Naive thymus-derived CD4-positive, alpha-beta T cell (primary cell): Measurements from ENCODE around the gene CNTN5. TPM values are rescaled to one million over a fixed set of nuclear protein-coding genes. Genes with fewer than 3 reads are reported as not detected.

Experiments
- ATAC-seq: fragments of 150-1000 bp; cut with Tn5 transposase; 2 replicates; pipeline ENCODE4 v1.10.0; 2021; ENCODE audit warnings: mild to moderate bottlenecking, moderate library complexity
- CTCF ChIA-PET: fragments of 350-600 bp; sonication (Branson Sonifier 250); formaldehyde crosslinking; loops from one replicate; lab custom pipeline; 2021; ENCODE audit warnings: antibody characterized with exemption; lab: Charles Lee
- POLR2A ChIA-PET: fragments of 350-600 bp; sonication (Branson Sonifier 250); formaldehyde crosslinking; loops from one replicate; lab custom pipeline; 2021; ENCODE audit warnings: antibody characterized with exemption, inconsistent platforms; lab: Charles Lee
- DNase-seq, 9 donors: peaks; one replicate each; pipeline versions ENCODE4 v3.0.0 to v3.0.0-alpha.2; 2020 to 2022; ENCODE audit warnings: mixed read lengths in 1 of 9
- H3K27ac ChIP-seq: one replicate; pipeline ENCODE4 v1.7.0; 2013; ENCODE audit warnings: mild to moderate bottlenecking, low read depth, low read length, moderate library complexity
- H3K27me3 ChIP-seq, 2 donors: one replicate each; pipeline ENCODE4 v1.7.0; 2013; ENCODE audit warnings: low read length in 2 of 2, mild to moderate bottlenecking in 2 of 2, moderate library complexity in 2 of 2; ENCODE audit not compliant: control insufficient read depth in 2 of 2, insufficient read depth in 2 of 2
- H3K36me3 ChIP-seq, 3 experiments: 1 replicate in 2 of 3; 2 replicates in 1 of 3; pipeline ENCODE4 v1.7.0; 2013; ENCODE audit warnings: low read length in 3 of 3, mild to moderate bottlenecking in 3 of 3, moderate library complexity in 1 of 3; ENCODE audit not compliant: insufficient read depth in 3 of 3, control insufficient read depth in 2 of 3
- H3K4me1 ChIP-seq, 2 donors: one replicate each; pipeline ENCODE4 v1.7.0; 2013; ENCODE audit warnings: low read length in 2 of 2, mild to moderate bottlenecking in 2 of 2, moderate library complexity in 1 of 2; ENCODE audit not compliant: control insufficient read depth in 2 of 2, insufficient read depth in 2 of 2
- H3K4me3 ChIP-seq: 2 replicates; pipeline ENCODE4 v1.7.0; 2013; ENCODE audit warnings: mild to moderate bottlenecking, low read length
- H3K9me3 ChIP-seq, 3 experiments: 1 replicate in 2 of 3; 2 replicates in 1 of 3; pipeline ENCODE4 v1.7.0; 2013; ENCODE audit warnings: low read length in 3 of 3; ENCODE audit not compliant: control insufficient read depth in 2 of 3
- H3K27ac Mint-ChIP-seq, 9 donors: one replicate each; pipeline ENCODE4 v1.8.0; 2020 to 2022; ENCODE audit warnings: mixed read lengths in 9 of 9, mild to moderate bottlenecking in 8 of 9, moderate library complexity in 5 of 9, inconsistent platforms in 2 of 9
- H3K27me3 Mint-ChIP-seq, 5 donors: one replicate each; pipeline ENCODE4 v1.8.0; 2021 to 2022; ENCODE audit warnings: mixed read lengths in 5 of 5, mild to moderate bottlenecking in 1 of 5
- H3K36me3 Mint-ChIP-seq, 5 donors: one replicate each; pipeline ENCODE4 v1.8.0; 2020 to 2022; ENCODE audit warnings: mixed read lengths in 5 of 5, mild to moderate bottlenecking in 3 of 5, inconsistent platforms in 1 of 5
- H3K4me1 Mint-ChIP-seq, 7 donors: one replicate each; pipeline ENCODE4 v1.8.0; 2020 to 2022; ENCODE audit warnings: mixed read lengths in 7 of 7, mild to moderate bottlenecking in 3 of 7, inconsistent platforms in 1 of 7
- H3K4me3 Mint-ChIP-seq, 10 donors: one replicate each; pipeline ENCODE4 v1.8.0; 2020 to 2022; ENCODE audit warnings: mild to moderate bottlenecking in 10 of 10, mixed read lengths in 10 of 10, moderate library complexity in 6 of 10, inconsistent platforms in 2 of 10
- H3K9me3 Mint-ChIP-seq, 11 donors: one replicate each; pipeline ENCODE4 v1.8.0; 2020 to 2022; ENCODE audit warnings: mixed read lengths in 11 of 11, mild to moderate bottlenecking in 4 of 11, inconsistent platforms in 1 of 11, moderate library complexity in 1 of 11
- intact Hi-C, 2 donors: fragments of 100-400 bp; cut with micrococcal nuclease; formaldehyde crosslinking; loops; one replicate each; pipeline ENCODE4 v1.15.1; 2023
- polyA plus RNA-seq, 2 donors: library from polyadenylated mRNA; unstranded; fragments of 300-500 nt; fragmentation: Illumina TruSeq; gene quantifications; one replicate each; pipeline ENCODE4 v1.2.3, GENCODE V29; 2021
- total RNA-seq, 6 experiments: library from RNA in 5 of 6; stranded (reverse) in 5 of 6; gene quantifications; 1 replicate in 5 of 6; 2 replicates in 1 of 6; pipeline ENCODE4 v1.2.3 and lab custom pipeline; 2021 to 2026

CNTN5 gene
- total and polyA plus RNA-seq, 7 experiments from 2014 or later = not detected

DNA sequence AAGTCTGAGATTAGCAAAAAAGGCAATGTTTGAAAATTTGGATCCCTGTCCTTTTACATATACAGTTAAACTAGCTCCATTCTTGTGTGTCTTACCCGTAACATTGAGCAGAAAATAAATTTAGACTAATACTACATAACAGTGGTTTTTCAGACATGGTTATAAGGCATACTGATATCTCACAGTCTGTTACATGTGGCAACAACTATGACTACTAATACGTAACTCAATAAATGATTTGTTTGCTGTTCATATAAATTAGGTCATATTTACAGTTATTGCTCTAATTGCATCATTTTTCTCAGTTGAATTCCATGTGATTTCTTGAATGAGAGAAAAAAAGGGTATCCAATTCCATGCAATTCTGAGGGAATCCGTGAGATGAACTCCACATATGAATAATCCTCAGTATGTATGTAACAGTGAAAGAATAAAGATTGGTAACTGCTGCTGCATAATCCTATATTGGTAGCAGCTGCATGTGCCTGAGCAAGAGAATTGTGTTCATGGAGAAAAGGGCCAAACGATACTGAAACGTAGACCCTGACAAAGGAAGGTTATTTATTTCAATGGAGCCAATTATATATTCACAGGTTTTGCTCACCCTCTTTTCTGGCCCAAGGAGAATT, 1275.4 kb downstream of the CNTN5 start:
- Mint-ChIP-seq H3K27ac (no peak overlapping the region), H3K27me3 (no peaks in the 10 kb centered on the region), H3K4me3 (no peak overlapping the region), H3K36me3 (no peaks in the 10 kb centered on the region), H3K9me3 (peaks cover 0 to 6% (median 0%) of the 10 kb centered on the region in 11 donors), H3K4me1 (no peaks in the 10 kb centered on the region)
- ATAC-seq (no peak), DNase-seq (no peak)
- ChIA-PET CTCF (no interaction called here), POLR2A (no interaction called here)
- intact Hi-C loops = no loop called here
- Histone ChIP-seq H3K4me1 (no peaks in the 10 kb centered on the region), H3K36me3 (no peaks in the 10 kb centered on the region), H3K4me3 (no peak overlapping the region), H3K9me3 (no peaks in the 10 kb centered on the region), H3K27ac (no peak overlapping the region), H3K27me3 (no peaks in the 10 kb centered on the region)

DNA sequence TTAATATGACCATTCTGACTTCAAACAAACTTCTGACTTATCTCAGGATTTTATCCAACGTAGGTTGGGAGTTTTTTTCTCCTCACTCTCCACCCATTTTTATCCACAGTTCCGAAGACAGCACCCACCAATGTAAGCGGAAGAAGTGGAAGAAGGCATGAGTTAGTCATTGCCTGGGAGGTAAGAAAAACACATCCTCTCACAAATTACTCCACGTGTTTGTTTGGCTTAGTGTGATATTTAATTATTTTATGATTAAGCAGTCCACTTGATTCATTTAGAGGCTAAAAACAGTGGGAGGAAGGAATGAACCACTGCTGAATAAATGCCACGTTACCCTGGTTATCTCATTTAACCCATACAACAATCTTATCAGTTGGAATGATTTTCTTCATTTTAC, 1276.8 kb downstream of the CNTN5 start:
- POLR2A ChIA-PET = no interaction called here
- ATAC-seq = no peak
- no peaks in the 10 kb centered on the region for H3K27me3 Mint-ChIP-seq

DNA sequence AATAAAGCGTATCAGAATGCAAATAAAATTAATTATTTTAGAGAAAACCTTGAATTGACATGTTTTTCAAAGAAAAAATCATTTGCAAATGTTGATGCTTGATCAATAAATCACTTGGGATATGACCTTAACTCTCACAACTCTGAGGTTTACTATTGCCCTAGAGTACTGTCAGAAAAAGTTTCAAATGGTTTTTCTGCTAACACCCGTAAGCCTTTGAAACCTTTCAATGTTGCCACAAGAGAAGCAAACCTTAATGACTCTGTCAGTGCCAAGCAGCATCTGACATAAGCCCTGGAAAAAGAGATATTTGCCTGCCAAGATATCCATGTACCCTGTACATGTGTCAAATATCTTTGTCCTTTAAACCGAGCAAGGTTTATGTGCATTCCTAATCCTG, 1282.1 kb downstream of the CNTN5 start:
- intact Hi-C loops = no loop called here
- Histone ChIP-seq H3K27me3 (no peaks in the 10 kb centered on the region), H3K27ac (no peak overlapping the region), H3K4me1 (no peaks in the 10 kb centered on the region), H3K9me3 (no peaks in the 10 kb centered on the region), H3K4me3 (no peak overlapping the region), H3K36me3 (no peaks in the 10 kb centered on the region)
- no peak for ATAC-seq
- ChIA-PET POLR2A (no interaction called here), CTCF (no interaction called here)
- Mint-ChIP-seq H3K27ac (no peak overlapping the region), H3K9me3 (peaks cover 0 to 10% (median 0%) of the 10 kb centered on the region in 11 donors), H3K27me3 (no peaks in the 10 kb centered on the region), H3K4me1 (no peaks in the 10 kb centered on the region), H3K36me3 (no peaks in the 10 kb centered on the region), H3K4me3 (no peak overlapping the region)
- no peak for DNase-seq

More for the DNA sequence above, 1276.8 kb downstream of the CNTN5 start:
- CTCF ChIA-PET = no interaction called here
- H3K36me3 Mint-ChIP-seq = no peaks in the 10 kb centered on the region
- H3K27ac ChIP-seq = no peak overlapping the region
- H3K27ac Mint-ChIP-seq = no peak overlapping the region
- H3K4me3 ChIP-seq = no peak overlapping the region
- no peaks in the 10 kb centered on the region for H3K9me3 ChIP-seq
- no peak for DNase-seq
- intact Hi-C loops = no loop called here
- no peaks in the 10 kb centered on the region for H3K36me3 ChIP-seq
- no peak overlapping the region for H3K4me3 Mint-ChIP-seq
- no peaks in the 10 kb centered on the region for H3K27me3 ChIP-seq
- peaks cover 0 to 6% (median 0%) of the 10 kb centered on the region in 11 donors for H3K9me3 Mint-ChIP-seq
- H3K4me1 ChIP-seq = no peaks in the 10 kb centered on the region
- no peaks in the 10 kb centered on the region for H3K4me1 Mint-ChIP-seq

DNA sequence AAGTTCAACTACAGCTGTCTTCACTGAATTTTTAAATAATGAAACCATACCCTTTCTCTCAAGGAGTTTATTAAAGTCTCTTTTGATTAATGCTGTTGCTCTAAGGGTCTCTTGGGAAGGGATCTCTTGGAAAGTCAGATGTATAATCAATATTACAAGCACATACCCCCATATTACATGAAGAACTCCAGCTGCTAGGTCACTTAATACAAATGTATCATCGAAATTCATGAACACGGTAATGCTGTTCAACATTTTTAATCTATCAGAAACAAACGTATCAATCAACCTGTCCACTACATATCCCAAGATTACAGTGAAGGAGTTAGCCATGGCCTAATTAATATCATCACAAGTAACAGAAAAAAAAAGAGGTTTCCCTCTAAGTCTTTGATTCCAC, 1283.1 kb downstream of the CNTN5 start:
- CTCF ChIA-PET = no interaction called here
- Histone ChIP-seq H3K27ac (no peak overlapping the region), H3K27me3 (no peaks in the 10 kb centered on the region), H3K4me3 (no peak overlapping the region), H3K4me1 (no peaks in the 10 kb centered on the region), H3K36me3 (no peaks in the 10 kb centered on the region), H3K9me3 (no peaks in the 10 kb centered on the region)
- Mint-ChIP-seq H3K9me3 (peaks cover 0 to 10% (median 0%) of the 10 kb centered on the region in 11 donors), H3K27me3 (no peaks in the 10 kb centered on the region), H3K4me3 (no peak overlapping the region), H3K4me1 (no peaks in the 10 kb centered on the region), H3K27ac (no peak overlapping the region), H3K36me3 (no peaks in the 10 kb centered on the region)
- no peak for DNase-seq
- intact Hi-C loops = no loop called here
- POLR2A ChIA-PET = no interaction called here
- ATAC-seq = no peak

DNA sequence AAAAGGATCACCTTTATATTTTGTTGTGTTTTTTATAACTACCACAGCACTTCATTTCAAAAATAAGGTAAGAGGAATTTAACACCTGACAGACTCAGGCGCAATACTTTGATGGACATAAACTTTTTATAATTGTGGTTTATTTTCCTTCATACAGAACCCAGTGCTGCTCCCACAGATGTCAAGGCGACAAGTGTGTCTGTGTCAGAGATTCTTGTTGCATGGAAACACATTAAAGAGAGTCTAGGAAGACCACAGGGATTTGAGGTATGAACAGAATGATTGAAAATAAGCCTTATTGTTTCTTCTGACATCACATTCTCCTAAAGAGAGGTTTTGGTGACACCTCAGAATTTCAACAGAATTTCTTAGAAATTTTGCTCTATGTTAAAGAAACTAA, 1287.5 kb downstream of the CNTN5 start:
- Histone ChIP-seq H3K27me3 (no peaks in the 10 kb centered on the region), H3K36me3 (no peaks in the 10 kb centered on the region), H3K4me1 (no peaks in the 10 kb centered on the region), H3K27ac (no peak overlapping the region), H3K9me3 (no peaks in the 10 kb centered on the region), H3K4me3 (no peak overlapping the region)
- H3K4me1 Mint-ChIP-seq = no peaks in the 10 kb centered on the region
- H3K36me3 Mint-ChIP-seq = peaks cover 0 to 4% (median 0%) of the 10 kb centered on the region in 5 donors
- no peaks in the 10 kb centered on the region for H3K27me3 Mint-ChIP-seq
- POLR2A ChIA-PET = no interaction called here
- no peak overlapping the region for H3K27ac Mint-ChIP-seq
- no peak for DNase-seq
- intact Hi-C loops = no loop called here
- H3K9me3 Mint-ChIP-seq = peaks cover 0 to 22% (median 5%) of the 10 kb centered on the region in 11 donors
- no peak for ATAC-seq
- CTCF ChIA-PET = no interaction called here
- no peak overlapping the region for H3K4me3 Mint-ChIP-seq

DNA sequence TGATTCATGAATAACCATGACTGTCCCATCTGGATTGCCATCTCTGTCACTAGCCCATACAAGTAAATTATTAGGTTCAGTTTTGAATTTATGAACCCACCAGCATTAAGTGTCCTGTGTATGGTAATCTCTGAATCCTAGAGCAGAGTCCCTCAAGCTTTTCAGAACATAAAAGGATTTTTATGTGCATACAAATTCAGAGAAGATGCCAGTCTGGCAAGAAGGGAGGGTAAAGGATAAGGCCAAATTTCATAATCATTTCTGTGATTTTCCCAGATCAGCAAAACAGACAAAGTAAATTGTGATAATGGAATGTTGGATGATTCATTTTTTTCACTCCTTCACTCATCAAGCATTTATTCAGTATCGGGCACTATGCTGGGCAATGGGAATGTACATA, 1295.2 kb downstream of the CNTN5 start:
- CTCF ChIA-PET = no interaction called here
- DNase-seq (no peak), ATAC-seq (no peak)
- Histone ChIP-seq H3K9me3 (no peaks in the 10 kb centered on the region), H3K36me3 (no peaks in the 10 kb centered on the region), H3K4me3 (no peak overlapping the region), H3K27me3 (no peaks in the 10 kb centered on the region), H3K4me1 (no peaks in the 10 kb centered on the region), H3K27ac (no peak overlapping the region)
- Mint-ChIP-seq H3K36me3 (peaks cover 0 to 4% (median 0%) of the 10 kb centered on the region in 5 donors), H3K27ac (no peak overlapping the region), H3K4me1 (no peaks in the 10 kb centered on the region), H3K27me3 (no peaks in the 10 kb centered on the region), H3K9me3 (peaks cover 0 to 24% (median 5%) of the 10 kb centered on the region in 11 donors), H3K4me3 (no peak overlapping the region)
- POLR2A ChIA-PET = no interaction called here
- intact Hi-C loops = no loop called here

DNA sequence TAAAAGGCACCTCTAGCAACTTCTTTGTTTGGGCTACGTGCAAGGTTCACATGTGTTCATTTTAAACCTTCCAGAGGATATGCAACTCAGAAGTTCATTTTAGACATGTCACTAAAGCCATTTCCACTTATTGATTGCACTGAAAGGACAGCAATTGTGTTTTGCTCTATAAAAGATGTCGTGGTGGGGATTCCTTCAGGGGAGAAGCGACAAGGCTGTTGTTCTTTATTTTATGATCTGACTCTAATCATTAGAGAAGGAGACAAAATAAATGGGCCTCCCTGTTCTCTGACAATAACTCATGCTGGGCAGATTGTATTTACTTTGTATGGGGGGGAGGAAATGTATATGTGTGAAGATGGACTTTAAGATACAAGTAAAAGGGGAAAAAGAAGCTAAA, 1296.2 kb downstream of the CNTN5 start:
- Histone ChIP-seq H3K4me1 (no peaks in the 10 kb centered on the region), H3K36me3 (no peaks in the 10 kb centered on the region), H3K27me3 (no peaks in the 10 kb centered on the region), H3K4me3 (no peak overlapping the region), H3K9me3 (no peaks in the 10 kb centered on the region), H3K27ac (no peak overlapping the region)
- H3K4me1 Mint-ChIP-seq = no peaks in the 10 kb centered on the region
- peaks cover 0 to 4% (median 0%) of the 10 kb centered on the region in 5 donors for H3K36me3 Mint-ChIP-seq
- CTCF ChIA-PET = no interaction called here
- H3K27me3 Mint-ChIP-seq = no peaks in the 10 kb centered on the region
- ATAC-seq = no peak
- intact Hi-C loops = no loop called here
- POLR2A ChIA-PET = no interaction called here
- H3K4me3 Mint-ChIP-seq = no peak overlapping the region
- H3K9me3 Mint-ChIP-seq = peaks cover 0 to 20% (median 4%) of the 10 kb centered on the region in 11 donors
- no peak overlapping the region for H3K27ac Mint-ChIP-seq
- DNase-seq = no peak
